ENCODE measurements around the gene DLG5. TPM values are rescaled to one million over a fixed set of nuclear protein-coding genes. Genes with fewer than 3 reads are reported as not detected.

DLG5 gene
- total and polyA plus RNA-seq, 2 donors (not counting 1 experiment from before 2014, with no cell fraction given) = 0.51 to 0.54 TPM

- H3K9ac ChIP-seq (ENCODE audit: low read length) = no peak overlapping the region
- Mint-ChIP-seq H3K9me3 (ENCODE audit: insufficient read depth) (no peaks in the 10 kb centered on the region), H3K27ac (no peak overlapping the region), H3K4me3 (no peak overlapping the region), H3K4me1 (no peaks in the 10 kb centered on the region), H3K27me3 (no peaks in the 10 kb centered on the region)
- 94% methylated on average over 3 of the region's 5 CpGs for WGBS (ENCODE audit: insufficient coverage)
- no peak overlapping the region for H3K27ac ChIP-seq (ENCODE audit: low read length in 2 of 2)
- H3K4me1 ChIP-seq (ENCODE audit: control insufficient read depth in 2 of 2, insufficient read depth in 2 of 2, low read length in 2 of 2) = no peaks in the 10 kb centered on the region
- H3K4me3 ChIP-seq (ENCODE audit: control extremely low read depth in 1 of 5, extremely low read depth in 1 of 5, insufficient read depth in 1 of 5, low read depth in 2 of 5, low read length in 4 of 5) = no peak overlapping the region
- no peak overlapping the region for H2AFZ ChIP-seq (ENCODE audit: insufficient read depth, low read depth, low read length, poor library complexity, severe bottlenecking)
- H3K27me3 ChIP-seq (replicated peaks in 1 of 4; ENCODE audit: control extremely low read depth in 1 of 4, control insufficient read depth in 3 of 4, insufficient read depth in 4 of 4, low read length in 3 of 4) = no peaks in the 10 kb centered on the region
- no peaks in the 10 kb centered on the region for H3K9me3 ChIP-seq (ENCODE audit: control extremely low read depth in 1 of 3, control insufficient read depth in 2 of 3, insufficient read depth in 1 of 3, low read length in 2 of 3)
- ChIA-PET POLR2A (no interaction called here), CTCF (no interaction called here)
- ATAC-seq (ENCODE audit: low read depth) = no peak
- no peaks in the 10 kb centered on the region for H3K36me3 ChIP-seq (replicated peaks in 1 of 2; ENCODE audit: control extremely low read depth in 1 of 2, control insufficient read depth in 1 of 2, extremely low read depth in 1 of 2, insufficient read depth in 2 of 2, low read length in 1 of 2)
- no peaks in the 10 kb centered on the region for H3K79me2 ChIP-seq (ENCODE audit: control insufficient read depth, insufficient read depth, low read length)
- no peak for DNase-seq
- TF ChIP-seq EZH2 (IDR thresholded peaks at IDR 0.05; ENCODE audit: borderline replicate concordance, insufficient read depth, low read depth, low read length, poor library complexity, severe bottlenecking) (no peak), CTCF (IDR thresholded peaks at IDR 0.05) (no peak)
- no peaks in the 10 kb centered on the region for H4K20me1 ChIP-seq (ENCODE audit: control insufficient read depth, insufficient read depth, low read length, poor library complexity, severe bottlenecking)
- H3K4me2 ChIP-seq (replicated peaks; ENCODE audit: low read depth, low read length, poor library complexity, severe bottlenecking) = no peak overlapping the region
- intact Hi-C loops (cut with micrococcal nuclease) = no loop called here
Observed at GRCh38 chr10:77799352-77799751, 127.2 kb downstream of the DLG5 start.

- no peak for DNase-seq
- Mint-ChIP-seq H3K9me3 (ENCODE audit: insufficient read depth) (no peaks in the 10 kb centered on the region), H3K27me3 (no peaks in the 10 kb centered on the region), H3K4me3 (no peak overlapping the region), H3K4me1 (no peaks in the 10 kb centered on the region), H3K27ac (no peak overlapping the region)
- WGBS (ENCODE audit: insufficient coverage) = 100% methylated on average over 2 of the region's 2 CpGs
- ChIA-PET CTCF (no interaction called here), POLR2A (no interaction called here)
- no peak for ATAC-seq (ENCODE audit: low read depth)
- Histone ChIP-seq H3K27me3 (replicated peaks in 1 of 4; ENCODE audit: control extremely low read depth in 1 of 4, control insufficient read depth in 3 of 4, insufficient read depth in 4 of 4, low read length in 3 of 4) (no peaks in the 10 kb centered on the region), H2AFZ (ENCODE audit: insufficient read depth, low read depth, low read length, poor library complexity, severe bottlenecking) (no peak overlapping the region), H3K9me3 (ENCODE audit: control extremely low read depth in 1 of 3, control insufficient read depth in 2 of 3, insufficient read depth in 1 of 3, low read length in 2 of 3) (no peaks in the 10 kb centered on the region), H4K20me1 (ENCODE audit: control insufficient read depth, insufficient read depth, low read length, poor library complexity, severe bottlenecking) (no peaks in the 10 kb centered on the region), H3K4me2 (replicated peaks; ENCODE audit: low read depth, low read length, poor library complexity, severe bottlenecking) (no peak overlapping the region), H3K9ac (ENCODE audit: low read length) (no peak overlapping the region), H3K36me3 (replicated peaks in 1 of 2; ENCODE audit: control extremely low read depth in 1 of 2, control insufficient read depth in 1 of 2, extremely low read depth in 1 of 2, insufficient read depth in 2 of 2, low read length in 1 of 2) (no peaks in the 10 kb centered on the region), H3K27ac (ENCODE audit: low read length in 2 of 2) (no peak overlapping the region), H3K4me3 (ENCODE audit: control extremely low read depth in 1 of 5, extremely low read depth in 1 of 5, insufficient read depth in 1 of 5, low read depth in 2 of 5, low read length in 4 of 5) (no peak overlapping the region), H3K79me2 (ENCODE audit: control insufficient read depth, insufficient read depth, low read length) (no peaks in the 10 kb centered on the region), H3K4me1 (ENCODE audit: control insufficient read depth in 2 of 2, insufficient read depth in 2 of 2, low read length in 2 of 2) (no peaks in the 10 kb centered on the region)
- TF ChIP-seq EZH2 (IDR thresholded peaks at IDR 0.05; ENCODE audit: borderline replicate concordance, insufficient read depth, low read depth, low read length, poor library complexity, severe bottlenecking) (no peak), CTCF (IDR thresholded peaks at IDR 0.05) (no peak)
- intact Hi-C loops (cut with micrococcal nuclease) = no loop called here
Observed at GRCh38 chr10:77798940-77799339, 127.6 kb downstream of the DLG5 start.
